Measurements from ENCODE around the gene HES6.
A peak's percentile ranks its signal among the peaks of the same experiment; 100 is the strongest.

Gene HES6

GRCh38 chr2:238250896-238251295, 11.1 kb upstream of the HES6 start:
- Histone ChIP-seq H3K9me3 (ENCODE audit: insufficient read depth, low read depth, low read length) (no peaks in the 10 kb centered on the region), H3K36me3 (ENCODE audit: insufficient read depth, low read depth, low read length) (peaks cover 12% of the 10 kb centered on the region; the same call in 1 of the 2 replicates), H3K4me1 (ENCODE audit: insufficient read depth, low read length) (no peaks in the 10 kb centered on the region), H3K9ac (ENCODE audit: low read depth, low read length) (no peak overlapping the region), H3K4me3 (ENCODE audit: low read length) (no peak overlapping the region), H3K27me3 (ENCODE audit: insufficient read depth, low read length) (no peaks in the 10 kb centered on the region), H3K27ac (ENCODE audit: low read length) (no peak overlapping the region)

- no peak overlapping the region for H3K4me3 ChIP-seq (ENCODE audit: low read length)
- H3K27me3 ChIP-seq (ENCODE audit: insufficient read depth, low read length): no peaks in the 10 kb centered on the region
- H3K4me1 ChIP-seq (ENCODE audit: insufficient read depth, low read length): no peaks in the 10 kb centered on the region; the same call in 1 of the 2 replicates
- no peak overlapping the region for H3K9ac ChIP-seq (ENCODE audit: low read depth, low read length)
- H3K36me3 ChIP-seq (ENCODE audit: insufficient read depth, low read depth, low read length): peaks cover 7% of the 10 kb centered on the region; the same call in 1 of the 2 replicates
- no peak overlapping the region for H3K27ac ChIP-seq (ENCODE audit: low read length)
- no peaks in the 10 kb centered on the region for H3K9me3 ChIP-seq (ENCODE audit: insufficient read depth, low read depth, low read length)
Measured at GRCh38 chr2:238247841-238248453, 8.1 kb upstream of the HES6 start.

GRCh38 chr2:238247002-238247822, 7.4 kb upstream of the HES6 start:
- H3K4me3 ChIP-seq (ENCODE audit: low read length): no peak overlapping the region
- H3K27ac ChIP-seq (ENCODE audit: low read length): no peak overlapping the region
- peaks cover 3% of the 10 kb centered on the region; the same call in 1 of the 2 replicates for H3K4me1 ChIP-seq (ENCODE audit: insufficient read depth, low read length)
- no peaks in the 10 kb centered on the region for H3K9me3 ChIP-seq (ENCODE audit: insufficient read depth, low read depth, low read length)
- H3K27me3 ChIP-seq (ENCODE audit: insufficient read depth, low read length): peaks cover 5% of the 10 kb centered on the region
- peaks cover 7% of the 10 kb centered on the region; the same call in 1 of the 2 replicates for H3K36me3 ChIP-seq (ENCODE audit: insufficient read depth, low read depth, low read length)
- H3K9ac ChIP-seq (ENCODE audit: low read depth, low read length): no peak overlapping the region

DNA sequence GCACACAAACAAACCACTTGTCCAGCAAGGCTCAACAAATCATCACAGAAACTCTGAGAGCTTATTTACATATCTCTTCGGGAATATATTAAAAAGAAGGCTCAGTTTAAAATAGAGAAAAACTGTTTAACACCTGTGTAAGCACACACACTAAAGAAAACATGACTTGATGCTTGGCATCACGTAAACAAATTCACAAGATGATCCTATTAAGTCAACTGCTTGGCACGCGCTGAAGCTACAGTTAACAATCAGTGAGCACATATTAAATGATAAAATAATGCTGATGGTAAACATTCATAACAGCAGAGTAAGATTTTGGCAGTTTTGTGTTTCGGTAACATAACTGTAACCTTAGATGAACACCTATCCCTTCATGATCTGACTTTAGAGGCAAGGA, 4.3 kb upstream of the HES6 start:
- peaks cover 7% of the 10 kb centered on the region; the same call in 1 of the 2 replicates for H3K36me3 ChIP-seq (ENCODE audit: insufficient read depth, low read depth, low read length)
- no peak overlapping the region for H3K27ac ChIP-seq (ENCODE audit: low read length)
- no peaks in the 10 kb centered on the region for H3K9me3 ChIP-seq (ENCODE audit: insufficient read depth, low read depth, low read length)
- H3K4me1 ChIP-seq (ENCODE audit: insufficient read depth, low read length): peaks cover 6% of the 10 kb centered on the region; the same call in 1 of the 2 replicates
- peaks cover 20% of the 10 kb centered on the region for H3K27me3 ChIP-seq (ENCODE audit: insufficient read depth, low read length)
- H3K4me3 ChIP-seq (ENCODE audit: low read length): no peak overlapping the region
- H3K9ac ChIP-seq (ENCODE audit: low read depth, low read length): no peak overlapping the region

DNA sequence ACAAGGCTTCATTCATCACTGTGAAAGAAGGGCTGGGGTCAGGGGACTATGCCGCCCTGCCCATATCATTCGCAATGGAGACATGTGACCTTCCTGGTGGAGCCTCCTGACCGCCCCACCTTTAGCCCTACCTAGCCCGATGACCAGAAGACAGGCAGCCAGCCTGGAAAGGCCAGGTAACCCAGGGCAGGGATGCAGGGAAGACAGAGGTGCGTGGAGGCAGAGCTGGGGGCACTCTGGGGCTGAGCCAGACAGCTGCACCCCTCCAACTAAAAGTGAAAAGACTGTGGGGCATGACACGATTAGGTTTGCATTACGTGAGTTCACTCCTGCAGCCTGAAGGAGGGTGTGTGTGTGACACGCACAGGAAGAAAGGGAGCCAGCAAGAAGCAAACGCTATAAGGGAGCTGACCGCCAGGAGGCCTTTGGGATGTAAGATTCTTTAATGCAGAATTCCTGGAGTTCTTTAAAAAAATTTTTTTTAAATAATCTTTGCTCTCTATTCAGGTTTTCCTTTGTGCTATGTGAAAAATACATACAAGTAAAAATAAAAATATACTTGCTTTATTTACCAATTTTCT, 3.7 kb upstream of the HES6 start:
- H3K4me1 ChIP-seq (ENCODE audit: insufficient read depth, low read length): peaks cover 6% of the 10 kb centered on the region; the same call in 1 of the 2 replicates
- peaks cover 25% of the 10 kb centered on the region for H3K27me3 ChIP-seq (ENCODE audit: insufficient read depth, low read length)
- H3K27ac ChIP-seq (ENCODE audit: low read length): no peak overlapping the region
- no peak overlapping the region for H3K4me3 ChIP-seq (ENCODE audit: low read length)
- no peak overlapping the region for H3K9ac ChIP-seq (ENCODE audit: low read depth, low read length)
- peaks cover 7% of the 10 kb centered on the region; the same call in 1 of the 2 replicates for H3K36me3 ChIP-seq (ENCODE audit: insufficient read depth, low read depth, low read length)
- no peaks in the 10 kb centered on the region for H3K9me3 ChIP-seq (ENCODE audit: insufficient read depth, low read depth, low read length)

GRCh38 chr2:238242731-238243495, 3.1 kb upstream of the HES6 start:
- Histone ChIP-seq H3K9me3 (ENCODE audit: insufficient read depth, low read depth, low read length) (no peaks in the 10 kb centered on the region), H3K4me3 (ENCODE audit: low read length) (no peak overlapping the region), H3K36me3 (ENCODE audit: insufficient read depth, low read depth, low read length) (peaks cover 7% of the 10 kb centered on the region; the same call in 1 of the 2 replicates), H3K27ac (ENCODE audit: low read length) (no peak overlapping the region), H3K4me1 (ENCODE audit: insufficient read depth, low read length) (peaks cover 6% of the 10 kb centered on the region; the same call in 1 of the 2 replicates), H3K9ac (ENCODE audit: low read depth, low read length) (no peak overlapping the region), H3K27me3 (ENCODE audit: insufficient read depth, low read length) (peaks cover 32% of the 10 kb centered on the region)

DNA sequence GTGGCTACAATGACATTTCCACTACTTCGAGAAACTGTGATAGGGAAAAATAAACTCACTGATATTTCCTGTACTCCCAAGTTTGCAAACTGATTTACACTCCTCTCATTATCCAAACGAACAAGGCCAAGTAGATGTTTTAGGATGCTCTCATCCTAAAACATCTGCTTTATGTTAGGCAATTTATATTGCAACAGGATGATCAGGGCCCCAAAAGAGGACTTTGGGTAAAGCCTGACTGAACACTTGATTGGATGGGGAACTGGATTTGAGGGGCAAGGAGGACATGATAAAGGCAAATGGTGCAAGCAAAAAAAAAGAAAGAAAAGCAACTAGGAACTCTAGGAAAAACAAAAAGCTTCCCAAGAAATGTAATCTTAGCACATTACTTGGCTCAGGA, 2.1 kb upstream of the HES6 start:
- H3K9ac ChIP-seq (ENCODE audit: low read depth, low read length): no peak overlapping the region
- peaks cover 6% of the 10 kb centered on the region; the same call in 1 of the 2 replicates for H3K4me1 ChIP-seq (ENCODE audit: insufficient read depth, low read length)
- H3K4me3 ChIP-seq (ENCODE audit: low read length): no peak overlapping the region

DNA sequence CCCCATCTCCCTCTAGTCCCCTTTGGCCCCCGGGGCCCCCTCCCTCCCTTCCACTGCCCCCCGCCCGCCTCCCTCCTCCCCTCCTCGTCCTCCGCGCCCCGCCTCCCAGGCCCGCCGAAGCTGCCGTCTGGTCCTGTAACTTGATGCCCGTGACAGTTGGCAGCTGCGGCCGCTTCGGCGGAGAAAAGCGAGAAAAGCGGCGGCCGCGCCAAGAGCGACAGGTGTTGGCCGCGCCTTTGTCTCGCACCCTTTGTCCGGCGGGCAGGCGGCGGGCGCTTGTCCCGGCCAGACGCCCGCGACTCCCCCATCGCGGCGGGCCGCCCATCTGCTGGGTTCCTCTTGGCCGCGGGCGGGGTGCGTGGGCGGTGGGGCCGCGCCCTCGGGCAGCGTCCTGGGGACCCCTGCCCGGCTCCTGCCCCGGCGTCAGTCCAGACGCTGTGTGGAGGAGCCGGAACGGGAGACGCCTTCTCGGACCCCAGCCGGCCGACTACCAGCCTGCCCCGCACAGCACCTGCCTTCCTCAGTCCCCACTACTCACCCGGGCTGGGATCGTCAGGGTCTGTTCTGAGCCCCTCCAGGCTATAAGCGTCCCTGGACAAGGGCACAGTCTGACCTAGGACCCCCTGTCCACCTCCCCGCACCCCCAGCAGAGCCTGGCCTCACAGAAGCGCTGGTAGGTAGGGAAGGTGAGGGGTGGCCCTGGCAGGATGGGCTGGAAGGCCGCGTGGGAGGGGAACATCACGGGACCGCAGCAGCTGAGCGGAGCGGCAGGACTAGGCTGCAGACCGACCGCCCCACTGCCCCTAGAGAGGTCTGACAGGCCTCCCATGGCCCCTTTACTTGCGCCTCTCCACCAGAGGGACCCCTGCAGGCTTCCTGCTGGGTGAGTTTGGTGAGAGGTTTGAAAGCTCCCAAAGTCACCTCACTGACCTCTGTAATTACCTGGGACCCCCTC, 1.2 kb upstream of the HES6 start:
- peaks cover 7% of the 10 kb centered on the region; the same call in 1 of the 2 replicates for H3K36me3 ChIP-seq (ENCODE audit: insufficient read depth, low read depth, low read length)
- no peak overlapping the region for H3K27ac ChIP-seq (ENCODE audit: low read length)
- H3K9me3 ChIP-seq (ENCODE audit: insufficient read depth, low read depth, low read length): no peaks in the 10 kb centered on the region
- H3K4me3 ChIP-seq (ENCODE audit: low read length): peak overlapping the region; percentile 71
- peaks cover 6% of the 10 kb centered on the region; the same call in 1 of the 2 replicates for H3K4me1 ChIP-seq (ENCODE audit: insufficient read depth, low read length)
- peaks cover 51% of the 10 kb centered on the region for H3K27me3 ChIP-seq (ENCODE audit: insufficient read depth, low read length)
- peak overlapping the region; percentile 71; the same call in 1 of the 2 replicates for H3K9ac ChIP-seq (ENCODE audit: low read depth, low read length)

More for the DNA sequence above, 2.1 kb upstream of the HES6 start:
- Histone ChIP-seq H3K27me3 (ENCODE audit: insufficient read depth, low read length) (peaks cover 42% of the 10 kb centered on the region), H3K27ac (ENCODE audit: low read length) (no peak overlapping the region), H3K36me3 (ENCODE audit: insufficient read depth, low read depth, low read length) (peaks cover 7% of the 10 kb centered on the region; the same call in 1 of the 2 replicates), H3K9me3 (ENCODE audit: insufficient read depth, low read depth, low read length) (no peaks in the 10 kb centered on the region)

GRCh38 chr2:238239543-238239862, 335 bp downstream of the HES6 start:
- no peaks in the 10 kb centered on the region for H3K9me3 ChIP-seq (ENCODE audit: insufficient read depth, low read depth, low read length)
- H3K27ac ChIP-seq (ENCODE audit: low read length): no peak overlapping the region

GRCh38 chr2:238238766-238239542, 884 bp downstream of the HES6 start:
- no peak overlapping the region for H3K9ac ChIP-seq (ENCODE audit: low read depth, low read length)
- no peaks in the 10 kb centered on the region for H3K36me3 ChIP-seq (ENCODE audit: insufficient read depth, low read depth, low read length)
- no peak overlapping the region for H3K27ac ChIP-seq (ENCODE audit: low read length)
- H3K9me3 ChIP-seq (ENCODE audit: insufficient read depth, low read depth, low read length): no peaks in the 10 kb centered on the region
- H3K27me3 ChIP-seq (ENCODE audit: insufficient read depth, low read length): peaks cover 67% of the 10 kb centered on the region
- H3K4me1 ChIP-seq (ENCODE audit: insufficient read depth, low read length): peaks cover 6% of the 10 kb centered on the region; the same call in 1 of the 2 replicates
- peak overlapping the region; percentile 43; the same call in 1 of the 2 replicates for H3K4me3 ChIP-seq (ENCODE audit: low read length)

More at GRCh38 chr2:238239543-238239862, 335 bp downstream of the HES6 start:
- H3K27me3 ChIP-seq (ENCODE audit: insufficient read depth, low read length): peaks cover 65% of the 10 kb centered on the region
- peak overlapping the region; percentile 64; the same call in 1 of the 2 replicates for H3K4me3 ChIP-seq (ENCODE audit: low read length)
- peak overlapping the region; percentile 59; the same call in 1 of the 2 replicates for H3K9ac ChIP-seq (ENCODE audit: low read depth, low read length)
- peaks cover 6% of the 10 kb centered on the region; the same call in 1 of the 2 replicates for H3K4me1 ChIP-seq (ENCODE audit: insufficient read depth, low read length)
- H3K36me3 ChIP-seq (ENCODE audit: insufficient read depth, low read depth, low read length): no peaks in the 10 kb centered on the region
